Measurements from ENCODE around the gene FAM167B. TPM values are rescaled to one million over a fixed set of nuclear protein-coding genes. Genes with fewer than 3 reads are reported as not detected.
"Not testable (repeated sequence)": the region's sequence is repeated elsewhere in the genome, so short reads cannot be mapped to it uniquely, and the experiment has no call there.

The FAM167B gene
- total RNA-seq, 2 experiments from 2014 or later, result 0.68 to 0.69 TPM

DNA sequence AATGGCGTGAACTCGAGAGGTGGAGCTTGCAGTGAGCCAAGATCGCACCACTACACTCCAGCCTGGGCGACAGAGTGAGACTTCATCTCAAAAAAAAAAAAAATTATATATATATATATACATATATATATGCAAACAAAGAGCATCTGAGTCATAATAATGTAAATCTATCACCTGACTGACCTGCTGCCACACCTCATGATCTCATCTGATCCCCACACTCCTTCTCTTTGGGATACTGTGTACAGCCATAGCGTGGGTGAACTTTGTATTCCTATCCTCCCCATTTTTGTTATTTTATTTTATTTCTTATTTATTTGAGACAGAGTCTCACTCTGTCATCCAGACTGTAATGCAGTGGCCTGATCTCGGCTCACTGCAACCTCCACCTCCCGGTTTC lies 42.2 kb downstream of the FAM167B start:
- Mint-ChIP-seq H3K27ac (peak overlapping the region; percentile 6), H3K4me1 (ENCODE audit: low read depth) (peaks cover 24% of the 10 kb centered on the region), H3K4me3 (no peak overlapping the region), H3K27me3 (no peaks in the 10 kb centered on the region), H3K9me3 (no peaks in the 10 kb centered on the region), H3K36me3 (peaks cover 31% of the 10 kb centered on the region)
- ChIA-PET CTCF (interaction anchor here (1.0 kb wide), 1 partner anchor 73 kb away, joined by 4 read pairs; no protein-coding TSS in a partner anchor), POLR2A (no interaction called here)
- intact Hi-C loops (cut with micrococcal nuclease), result no loop called here
- no peak for DNase-seq

DNA sequence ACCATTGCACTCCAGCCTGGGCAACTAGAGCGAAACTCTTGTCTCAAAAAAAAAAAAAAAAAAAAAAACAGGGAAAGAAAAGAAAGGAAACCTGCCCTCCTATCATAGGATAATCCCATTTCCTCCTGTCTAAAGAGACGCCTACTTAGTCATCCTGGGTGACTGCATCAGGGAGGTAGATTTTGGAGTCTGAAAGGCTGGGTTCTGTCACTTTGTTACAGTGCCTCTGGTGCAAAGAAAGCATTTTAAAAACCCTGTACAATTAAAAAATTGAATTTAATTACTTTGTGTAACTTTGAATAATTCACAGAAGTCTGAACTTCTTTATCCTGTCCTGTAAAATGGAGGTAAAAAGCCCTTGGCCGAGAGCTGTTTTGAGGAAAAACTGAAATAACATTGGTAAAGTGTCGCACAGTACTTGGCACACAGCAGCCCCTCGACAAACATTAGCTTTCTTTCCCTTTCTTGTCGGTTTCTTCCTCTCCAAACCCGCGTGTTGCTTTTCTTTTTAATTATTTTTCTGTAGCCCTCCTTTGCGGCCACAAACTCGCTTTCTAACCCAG lies 44.2 kb downstream of the FAM167B start:
- ChIA-PET CTCF (interaction anchor here (0.7 to 2.5 kb wide), 8 partner anchors 9 to 122 kb away, joined by 3 to 29 read pairs (median 4); partner anchors contain the start of gene LCK), POLR2A (interaction anchor here (0.5 to 2.3 kb wide), 11 partner anchors 10 to 103 kb away, joined by 3 to 16 read pairs (median 5); partner anchors contain the start of genes BSDC1, LCK and MARCKSL1)
- H3K27me3 Mint-ChIP-seq, result no peaks in the 10 kb centered on the region
- H3K27ac Mint-ChIP-seq, result peak overlapping the region; percentile 93
- peak overlapping the region; percentile 100 for H3K4me3 Mint-ChIP-seq
- no peaks in the 10 kb centered on the region for H3K9me3 Mint-ChIP-seq
- H3K4me1 Mint-ChIP-seq (ENCODE audit: low read depth), result peaks cover 39% of the 10 kb centered on the region
- peaks cover 25% of the 10 kb centered on the region for H3K36me3 Mint-ChIP-seq
- intact Hi-C loops (cut with micrococcal nuclease), result loop anchor here (2.0 to 5.0 kb wide), 3 partner anchors 18 to 68 kb away; partner anchors contain the start of genes EIF3I, MARCKSL1 and TMEM234
- no peak for DNase-seq

DNA sequence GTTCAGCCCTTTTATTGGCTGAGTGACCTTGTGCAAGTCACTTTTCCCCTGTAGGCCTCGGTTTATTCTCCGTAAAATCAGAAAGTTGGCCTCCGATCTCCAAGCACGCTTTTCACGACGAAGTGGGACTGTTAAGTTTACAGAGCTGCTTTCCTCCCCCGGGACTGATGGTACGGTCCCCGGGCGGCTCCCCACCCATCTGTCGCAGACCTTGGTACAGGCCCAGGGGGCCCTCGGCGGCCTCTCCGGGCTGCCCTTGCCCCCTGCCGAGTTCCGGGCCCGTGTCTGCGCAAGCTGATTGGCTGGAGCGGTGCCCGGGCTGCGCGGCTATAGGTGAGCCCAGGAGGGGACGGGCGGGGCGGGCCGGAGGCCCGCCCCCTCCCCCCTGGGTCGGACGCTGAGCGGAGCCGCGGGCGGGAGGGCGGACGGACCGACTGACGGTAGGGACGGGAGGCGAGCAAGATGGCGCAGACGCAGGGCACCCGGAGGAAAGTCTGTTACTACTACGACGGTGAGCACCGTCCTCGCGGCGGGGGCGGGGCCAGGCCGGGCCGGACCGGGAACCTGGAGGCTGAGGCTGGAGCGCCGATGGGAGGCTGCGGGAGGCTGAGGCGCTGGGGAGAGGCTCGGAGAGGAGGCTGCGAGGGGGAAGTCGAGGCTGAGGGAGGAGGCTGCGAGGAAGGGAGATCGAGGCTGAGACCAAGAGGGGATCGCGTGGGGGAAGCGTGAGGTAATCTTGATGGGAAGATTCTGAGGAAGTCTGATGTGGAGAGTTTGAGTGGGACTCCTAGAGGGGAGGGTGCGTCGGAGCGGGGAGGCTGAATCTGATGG lies 44.9 kb downstream of the FAM167B start, which contains the start of gene HDAC1:
Gene HDAC1 (plus strand): TSS at position 376 of the 831 bp plus-strand sequence. CDS start 87 bp downstream, at position 463.
- no peaks in the 10 kb centered on the region for H3K27me3 Mint-ChIP-seq
- peak within 1 kb of the TSS; percentile 93 for H3K27ac Mint-ChIP-seq
- peak within 1 kb of the TSS; percentile 100 for H3K4me3 Mint-ChIP-seq
- peaks cover 46% of the 10 kb centered on the region for H3K4me1 Mint-ChIP-seq (ENCODE audit: low read depth)
- peaks cover 26% of the 10 kb centered on the region for H3K36me3 Mint-ChIP-seq
- ChIA-PET POLR2A (interaction anchor here (0.5 to 2.3 kb wide), 11 partner anchors 11 to 102 kb away, joined by 3 to 16 read pairs (median 5); partner anchors contain the start of genes BSDC1, LCK and MARCKSL1), CTCF (interaction anchor here (0.7 to 2.5 kb wide), 7 partner anchors 8 to 122 kb away, joined by 3 to 29 read pairs (median 4); partner anchors contain the start of gene LCK)
- intact Hi-C loops (cut with micrococcal nuclease), result loop anchor here (1.0 to 5.0 kb wide), 5 partner anchors 19 to 102 kb away; partner anchors contain the start of genes BSDC1, EIF3I, LCK and MARCKSL1
- no peaks in the 10 kb centered on the region for H3K9me3 Mint-ChIP-seq
- peak; percentile 98 for DNase-seq

DNA sequence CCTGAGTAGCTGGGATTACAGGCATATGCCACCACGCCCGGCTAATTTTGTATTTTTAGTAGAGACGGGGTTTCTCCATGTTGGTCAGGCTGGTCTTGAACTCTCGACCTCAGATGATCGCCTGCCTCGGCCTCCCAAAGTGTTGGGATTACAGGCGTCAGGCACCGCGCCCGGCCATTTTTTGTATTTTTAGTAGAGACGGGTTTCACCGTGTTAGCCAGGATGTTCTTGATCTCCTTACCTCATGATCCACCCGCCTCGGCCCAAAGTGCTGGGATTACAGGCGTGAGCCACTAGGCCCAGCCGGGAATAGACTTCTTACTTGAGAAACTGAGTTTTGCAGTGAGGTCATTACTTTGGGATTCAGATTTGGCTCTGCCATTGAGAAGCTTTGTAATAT lies 51.2 kb downstream of the FAM167B start:
- Mint-ChIP-seq H3K36me3 (peaks cover 20% of the 10 kb centered on the region), H3K4me1 (ENCODE audit: low read depth) (peaks cover 45% of the 10 kb centered on the region)
- H3K4me3 Mint-ChIP-seq; H3K27me3 Mint-ChIP-seq; POLR2A ChIA-PET; DNase-seq; H3K27ac Mint-ChIP-seq; CTCF ChIA-PET; H3K9me3 Mint-ChIP-seq; intact Hi-C loops (cut with micrococcal nuclease): not testable (repeated sequence)

Other genes starting within 250 kb of the FAM167B start
- 100 to 1,000 TPM; 200 to 203 TPM for gene KHDRBS1, start 233.4 kb upstream of the FAM167B start, total RNA-seq
- 10 to 100 TPM; 18.9 to 19.7 TPM for gene TMEM39B, start 174.3 kb upstream of the FAM167B start, total RNA-seq
- gene KPNA6, start 139.2 kb upstream of the FAM167B start, total RNA-seq, result 10 to 100 TPM; 69.8 to 77.6 TPM
- 10 to 100 TPM; 77.4 to 78.2 TPM for gene TXLNA, start 67.5 kb upstream of the FAM167B start, total RNA-seq
- 10 to 100 TPM; 13.4 to 14.8 TPM for gene CCDC28B, start 46.6 kb upstream of the FAM167B start, total RNA-seq
- 1 to 10 TPM; 4.5 to 5.2 TPM for gene IQCC, start 41.6 kb upstream of the FAM167B start, total RNA-seq
- gene DCDC2B, start 38.1 kb upstream of the FAM167B start, total RNA-seq, result not detected
- 1 to 10 TPM; 7.8 to 9.9 TPM for gene TMEM234, start 24.9 kb upstream of the FAM167B start, total RNA-seq
- gene EIF3I, start 24.8 kb upstream of the FAM167B start, total RNA-seq, result 100 to 1,000 TPM; 297 to 299 TPM
- gene LCK, start 4.0 kb downstream of the FAM167B start, total RNA-seq, result 100 to 1,000 TPM; 224 to 246 TPM
- gene HDAC1, start 44.9 kb downstream of the FAM167B start, total RNA-seq, result 100 to 1,000 TPM; 136 to 139 TPM
- 10 to 100 TPM; 13.1 to 14.6 TPM for gene MARCKSL1, start 89.0 kb downstream of the FAM167B start, total RNA-seq
- 1 to 10 TPM; 3.6 to 4.2 TPM for gene FAM229A, start 115.3 kb downstream of the FAM167B start, total RNA-seq
- under 1 TPM; 0.69 to 0.90 TPM for gene TSSK3, start 115.3 kb downstream of the FAM167B start, total RNA-seq
- 10 to 100 TPM; 32.1 to 33.2 TPM for gene BSDC1, start 147.2 kb downstream of the FAM167B start, total RNA-seq
- gene ZBTB8B, start 217.8 kb downstream of the FAM167B start, total RNA-seq, result not detected